CD4-positive, alpha-beta memory T cell (primary cell): ENCODE measurements around the gene LRRC63. TPM values are rescaled to one million over a fixed set of nuclear protein-coding genes. Genes with fewer than 3 reads are reported as not detected.
A peak's percentile ranks its signal among the peaks of the same experiment; 100 is the strongest.

Source experiments
- CTCF ChIA-PET: fragments of 350-600 bp; sonication (Branson Sonifier 250); formaldehyde crosslinking; loops from one replicate; lab custom pipeline; 2021; ENCODE audit warnings: inconsistent platforms; ENCODE audit not compliant: partially characterized antibody; lab: Charles Lee
- POLR2A ChIA-PET: fragments of 350-600 bp; sonication (Branson Sonifier 250); formaldehyde crosslinking; loops from one replicate; lab custom pipeline; 2021; ENCODE audit not compliant: partially characterized antibody; lab: Charles Lee
- DNase-seq, 5 donors: peaks; one replicate each; pipeline versions ENCODE4 v3.0.0 to v3.0.0-alpha.2; 2020 to 2022; ENCODE audit warnings: mixed read lengths in 1 of 5
- H3K27ac ChIP-seq: one replicate; pipeline ENCODE4 v1.7.0; 2013; ENCODE audit warnings: low read depth, low read length
- H3K27me3 ChIP-seq: 2 replicates; pipeline ENCODE4 v1.7.0; 2013; ENCODE audit warnings: mild to moderate bottlenecking, low read length, moderate library complexity; ENCODE audit not compliant: insufficient read depth
- H3K36me3 ChIP-seq: 2 replicates; pipeline ENCODE4 v1.7.0; 2013; ENCODE audit warnings: mild to moderate bottlenecking, low read length, moderate library complexity; ENCODE audit not compliant: insufficient read depth
- H3K4me1 ChIP-seq: 2 replicates; pipeline ENCODE4 v1.7.0; 2013; ENCODE audit warnings: mild to moderate bottlenecking, low read length, moderate library complexity; ENCODE audit not compliant: insufficient read depth
- H3K4me3 ChIP-seq, 2 donors: one replicate each; pipeline ENCODE4 v1.7.0; 2013; ENCODE audit warnings: low read length in 2 of 2, mild to moderate bottlenecking in 1 of 2
- H3K9me3 ChIP-seq, 2 donors: one replicate each; pipeline ENCODE4 v1.7.0; 2013; ENCODE audit warnings: low read length in 2 of 2, control low read depth in 1 of 2; ENCODE audit not compliant: control insufficient read depth in 1 of 2
- H3K27ac Mint-ChIP-seq, 7 donors: one replicate each; pipeline ENCODE4 v1.8.0; 2020 to 2021; ENCODE audit warnings: mixed read lengths in 7 of 7, mild to moderate bottlenecking in 6 of 7, inconsistent platforms in 3 of 7, moderate library complexity in 3 of 7
- H3K27me3 Mint-ChIP-seq, 2 donors: one replicate each; pipeline ENCODE4 v1.8.0; 2020 to 2021; ENCODE audit warnings: mixed read lengths in 2 of 2
- H3K36me3 Mint-ChIP-seq, 2 donors: one replicate each; pipeline ENCODE4 v1.8.0; 2020 to 2021; ENCODE audit warnings: mixed read lengths in 2 of 2, inconsistent platforms in 1 of 2, mild to moderate bottlenecking in 1 of 2
- H3K4me1 Mint-ChIP-seq, 4 donors: one replicate each; pipeline ENCODE4 v1.8.0; 2020 to 2021; ENCODE audit warnings: mixed read lengths in 4 of 4, mild to moderate bottlenecking in 1 of 4
- H3K4me3 Mint-ChIP-seq, 8 donors: one replicate each; pipeline ENCODE4 v1.8.0; 2020 to 2021; ENCODE audit warnings: mixed read lengths in 8 of 8, mild to moderate bottlenecking in 7 of 8, moderate library complexity in 6 of 8, inconsistent platforms in 3 of 8
- H3K9me3 Mint-ChIP-seq, 8 donors: one replicate each; pipeline ENCODE4 v1.8.0; 2020 to 2021; ENCODE audit warnings: mixed read lengths in 8 of 8, mild to moderate bottlenecking in 5 of 8, inconsistent platforms in 3 of 8, moderate library complexity in 1 of 8
- intact Hi-C: fragments of 100-400 bp; cut with micrococcal nuclease; formaldehyde crosslinking; loops from one replicate; pipeline ENCODE4 v1.15.1; 2023
- polyA plus RNA-seq, 2 donors: library from polyadenylated mRNA; unstranded; fragments of 300-500 nt; fragmentation: Illumina TruSeq; gene quantifications; one replicate each; pipeline ENCODE4 v1.2.3, GENCODE V29; 2021
- total RNA-seq, 2 experiments: library from RNA; stranded (reverse); gene quantifications; one replicate each; pipeline ENCODE4 v1.2.3, GENCODE V29; 2021

The LRRC63 gene
- total and polyA plus RNA-seq, 4 experiments from 2014 or later: 0.41 to 0.75 (median 0.53) TPM

DNA sequence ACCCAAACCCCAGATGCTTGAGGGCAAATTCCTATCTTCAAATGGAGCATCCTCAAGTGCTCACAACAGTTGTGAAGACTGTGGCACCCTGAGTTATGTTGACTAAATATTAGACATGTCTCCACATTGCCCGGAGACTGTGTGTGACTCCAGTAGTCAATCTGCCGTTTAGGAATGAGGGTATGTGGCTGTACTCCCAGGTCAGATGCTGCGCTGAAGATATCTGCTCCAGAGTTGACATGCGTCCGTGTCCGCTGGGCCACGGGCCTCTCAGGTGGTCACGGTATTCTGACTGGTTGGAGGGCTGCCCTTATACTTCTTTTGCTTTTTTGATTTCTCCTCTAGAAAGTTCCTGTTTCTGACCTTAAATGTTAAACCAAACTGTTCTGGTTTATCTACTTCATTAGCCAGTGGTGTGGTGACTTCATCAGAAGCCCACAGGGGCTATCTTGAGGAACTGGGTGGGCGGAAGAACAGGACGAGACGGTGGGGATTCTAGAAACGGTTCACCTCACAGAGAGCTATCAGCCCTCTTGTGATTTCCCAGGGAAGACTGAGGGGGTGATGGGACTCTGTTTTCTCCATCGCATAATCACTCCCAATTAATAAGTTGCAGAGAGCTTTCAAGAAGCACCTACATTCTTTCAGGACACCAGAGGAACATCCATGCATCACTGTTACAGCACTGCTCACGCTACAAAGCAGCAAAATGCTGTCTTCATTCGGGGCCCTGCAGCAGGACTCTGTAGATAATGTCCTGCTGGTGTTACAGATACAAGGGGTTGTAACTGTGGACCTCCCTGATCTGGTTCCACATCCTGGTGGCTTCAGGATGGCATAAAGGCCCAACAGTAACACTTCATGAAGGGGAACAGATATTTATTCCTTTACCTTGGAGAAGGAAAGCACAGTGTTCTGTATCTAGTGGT is 28.4 kb upstream of the LRRC63 start:
- intact Hi-C loops: loop anchor here (5.0 kb wide), 2 partner anchors 36 to 131 kb away; partner anchors contain the start of gene ZC3H13
- Histone ChIP-seq H3K9me3 (no peaks in the 10 kb centered on the region), H3K36me3 (no peaks in the 10 kb centered on the region), H3K4me1 (peaks cover 46% of the 10 kb centered on the region), H3K27ac (peak overlapping the region; percentile 89), H3K27me3 (no peaks in the 10 kb centered on the region), H3K4me3 (peak overlapping the region; percentile 21 to 26)
- peak overlapping the region; percentile 67 to 98 (median 98) for H3K4me3 Mint-ChIP-seq
- peaks cover under 1 to 26% of the 10 kb centered on the region in 2 donors for H3K36me3 Mint-ChIP-seq
- H3K27ac Mint-ChIP-seq: peak overlapping the region; percentile 90 to 99 (median 96)
- ChIA-PET CTCF (interaction anchor here (1.1 to 5.7 kb wide), 8 partner anchors 10 to 113 kb away, joined by 3 to 53 read pairs (median 7); no protein-coding TSS in a partner anchor), POLR2A (interaction anchor here (1.2 to 16.8 kb wide), 9 partner anchors 13 to 765 kb away, joined by 3 to 288 read pairs (median 10); partner anchors contain the start of genes SLC25A30 and ZC3H13)
- DNase-seq: no peak
- no peaks in the 10 kb centered on the region for H3K27me3 Mint-ChIP-seq
- H3K4me1 Mint-ChIP-seq: peaks cover 35 to 58% (median 42%) of the 10 kb centered on the region in 4 donors
- H3K9me3 Mint-ChIP-seq: peaks cover 0 to 1% (median 0%) of the 10 kb centered on the region in 8 donors

GRCh38 chr13:46184277-46184699 is 27.4 kb upstream of the LRRC63 start:
- peak overlapping the region; percentile 67 to 98 (median 98) for H3K4me3 Mint-ChIP-seq
- peak overlapping the region; percentile 90 to 99 (median 96) for H3K27ac Mint-ChIP-seq
- H3K36me3 ChIP-seq: no peaks in the 10 kb centered on the region
- POLR2A ChIA-PET: interaction anchor here (0.9 to 16.8 kb wide), 8 partner anchors 12 to 112 kb away, joined by 3 to 288 read pairs (median 4); partner anchors contain the start of gene LRRC63
- H3K27me3 Mint-ChIP-seq: no peaks in the 10 kb centered on the region
- H3K4me3 ChIP-seq: peak overlapping the region in 1 of 2 donors; percentile 21
- peak overlapping the region; percentile 89 for H3K27ac ChIP-seq
- H3K4me1 ChIP-seq: peaks cover 36% of the 10 kb centered on the region
- peak; percentile 77 to 81 (median 80) for DNase-seq
- H3K4me1 Mint-ChIP-seq: peaks cover 34 to 50% (median 39%) of the 10 kb centered on the region in 4 donors
- H3K9me3 ChIP-seq: no peaks in the 10 kb centered on the region
- peaks cover 4 to 21% of the 10 kb centered on the region in 2 donors for H3K36me3 Mint-ChIP-seq
- CTCF ChIA-PET: interaction anchor here (1.0 to 4.5 kb wide), 7 partner anchors 8 to 58 kb away, joined by 3 to 42 read pairs (median 5); no protein-coding TSS in a partner anchor
- H3K9me3 Mint-ChIP-seq: peaks cover 0 to 1% (median 0%) of the 10 kb centered on the region in 8 donors
- intact Hi-C loops: loop anchor here (1.0 to 5.0 kb wide), 8 partner anchors 12 to 137 kb away; partner anchors contain the start of genes LRRC63 and ZC3H13
- no peaks in the 10 kb centered on the region for H3K27me3 ChIP-seq

- Histone ChIP-seq H3K36me3 (no peaks in the 10 kb centered on the region), H3K27ac (peak overlapping the region; percentile 89), H3K4me3 (no peak overlapping the region), H3K9me3 (no peaks in the 10 kb centered on the region), H3K27me3 (no peaks in the 10 kb centered on the region), H3K4me1 (peaks cover 34% of the 10 kb centered on the region)
- Mint-ChIP-seq H3K36me3 (peaks cover 8 to 11% of the 10 kb centered on the region in 2 donors), H3K27me3 (no peaks in the 10 kb centered on the region), H3K27ac (peak overlapping the region; percentile 90 to 99 (median 96)), H3K9me3 (peaks cover 0 to 1% (median 0%) of the 10 kb centered on the region in 8 donors), H3K4me3 (no peak overlapping the region), H3K4me1 (peaks cover 33 to 43% (median 37%) of the 10 kb centered on the region in 4 donors)
- POLR2A ChIA-PET: interaction anchor here (0.6 to 2.5 kb wide), 11 partner anchors 9 to 110 kb away, joined by 3 to 12 read pairs (median 4); partner anchors contain the start of gene LRRC63
- DNase-seq: no peak
- CTCF ChIA-PET: interaction anchor here (0.6 to 4.5 kb wide), 16 partner anchors 8 to 136 kb away, joined by 3 to 42 read pairs (median 4); no protein-coding TSS in a partner anchor
- intact Hi-C loops: loop anchor here (2.0 kb wide), 1 partner anchor 59 kb away; no protein-coding TSS in a partner anchor
Measured at GRCh38 chr13:46185634-46186033, 26.1 kb upstream of the LRRC63 start.

DNA sequence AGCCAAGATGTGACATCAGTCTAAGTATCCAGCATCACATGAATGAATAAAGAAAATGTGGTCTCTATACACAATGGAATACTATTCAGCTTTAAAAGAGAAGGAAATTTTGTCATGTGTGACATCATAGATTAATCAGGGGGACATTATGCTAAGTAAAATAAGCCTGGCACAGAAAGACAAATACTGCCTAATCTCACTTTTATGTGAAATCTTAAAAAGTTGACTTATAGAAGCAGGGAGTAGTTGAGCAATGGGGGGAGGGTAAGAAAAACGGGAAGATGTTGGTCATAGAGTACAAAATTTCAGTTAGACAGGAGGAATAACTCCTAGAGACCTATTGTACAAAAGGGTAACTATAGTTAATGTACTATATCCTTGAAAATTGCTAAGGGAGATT is 19.3 kb upstream of the LRRC63 start:
- peaks cover 0 to 3% (median under 1%) of the 10 kb centered on the region in 4 donors for H3K4me1 Mint-ChIP-seq
- H3K36me3 Mint-ChIP-seq: peaks cover 0 to 8% of the 10 kb centered on the region in 2 donors
- Histone ChIP-seq H3K36me3 (no peaks in the 10 kb centered on the region), H3K9me3 (no peaks in the 10 kb centered on the region), H3K4me3 (no peak overlapping the region), H3K4me1 (no peaks in the 10 kb centered on the region), H3K27ac (no peak overlapping the region), H3K27me3 (no peaks in the 10 kb centered on the region)
- POLR2A ChIA-PET: interaction anchor here (1.0 to 2.9 kb wide), 2 partner anchors 16 to 22 kb away, joined by 3 to 10 read pairs; no protein-coding TSS in a partner anchor
- CTCF ChIA-PET: interaction anchor here (0.6 to 1.3 kb wide), 7 partner anchors 11 to 129 kb away, joined by 3 to 5 read pairs (median 4); no protein-coding TSS in a partner anchor
- intact Hi-C loops: no loop called here
- H3K27ac Mint-ChIP-seq: no peak overlapping the region
- no peaks in the 10 kb centered on the region for H3K27me3 Mint-ChIP-seq
- H3K4me3 Mint-ChIP-seq: no peak overlapping the region
- DNase-seq: no peak
- no peaks in the 10 kb centered on the region for H3K9me3 Mint-ChIP-seq

GRCh38 chr13:46195016-46195415 is 16.7 kb upstream of the LRRC63 start:
- H3K4me1 ChIP-seq: peaks cover 4% of the 10 kb centered on the region
- Mint-ChIP-seq H3K4me1 (peaks cover 5 to 8% (median 6%) of the 10 kb centered on the region in 4 donors), H3K4me3 (no peak overlapping the region), H3K9me3 (no peaks in the 10 kb centered on the region), H3K27ac (no peak overlapping the region), H3K36me3 (peaks cover 0 to 3% of the 10 kb centered on the region in 2 donors), H3K27me3 (no peaks in the 10 kb centered on the region)
- ChIA-PET POLR2A (interaction anchor here (1.1 kb wide), 1 partner anchor 16 kb away, joined by 4 read pairs; no protein-coding TSS in a partner anchor), CTCF (no interaction called here)
- intact Hi-C loops: no loop called here
- no peak for DNase-seq
- H3K27ac ChIP-seq: no peak overlapping the region
- no peak overlapping the region for H3K4me3 ChIP-seq
- H3K9me3 ChIP-seq: no peaks in the 10 kb centered on the region
- H3K36me3 ChIP-seq: no peaks in the 10 kb centered on the region
- no peaks in the 10 kb centered on the region for H3K27me3 ChIP-seq

GRCh38 chr13:46197299-46198048 is 14.3 kb upstream of the LRRC63 start:
- Mint-ChIP-seq H3K9me3 (peaks cover 0 to 1% (median 0%) of the 10 kb centered on the region in 8 donors), H3K36me3 (no peaks in the 10 kb centered on the region), H3K4me1 (peaks cover 20 to 29% (median 24%) of the 10 kb centered on the region in 4 donors), H3K27ac (no peak overlapping the region), H3K27me3 (no peaks in the 10 kb centered on the region), H3K4me3 (no peak overlapping the region)
- Histone ChIP-seq H3K4me3 (no peak overlapping the region), H3K36me3 (no peaks in the 10 kb centered on the region), H3K27ac (no peak overlapping the region), H3K27me3 (no peaks in the 10 kb centered on the region), H3K9me3 (no peaks in the 10 kb centered on the region), H3K4me1 (peaks cover 25% of the 10 kb centered on the region)
- intact Hi-C loops: no loop called here
- ChIA-PET POLR2A (no interaction called here), CTCF (no interaction called here)
- no peak for DNase-seq
